Measurements from ENCODE around the gene NRXN3. TPM values are rescaled to one million over a fixed set of nuclear protein-coding genes. Genes with fewer than 3 reads are reported as not detected.

NRXN3 gene
- total and polyA plus RNA-seq, 8 donors: 0.53 to 2.5 (median 1.5) TPM

- 48 to 59% methylated on average over 3 of the region's 3 CpGs for WGBS, 2 donors
Observed at GRCh38 chr14:78292003-78292402, 121.8 kb downstream of the NRXN3 start.

GRCh38 chr14:78297858-78298257, 127.7 kb downstream of the NRXN3 start:
- intact Hi-C loops (cut with DNase I): no loop called here
- TF ChIP-seq, protein P1, sequence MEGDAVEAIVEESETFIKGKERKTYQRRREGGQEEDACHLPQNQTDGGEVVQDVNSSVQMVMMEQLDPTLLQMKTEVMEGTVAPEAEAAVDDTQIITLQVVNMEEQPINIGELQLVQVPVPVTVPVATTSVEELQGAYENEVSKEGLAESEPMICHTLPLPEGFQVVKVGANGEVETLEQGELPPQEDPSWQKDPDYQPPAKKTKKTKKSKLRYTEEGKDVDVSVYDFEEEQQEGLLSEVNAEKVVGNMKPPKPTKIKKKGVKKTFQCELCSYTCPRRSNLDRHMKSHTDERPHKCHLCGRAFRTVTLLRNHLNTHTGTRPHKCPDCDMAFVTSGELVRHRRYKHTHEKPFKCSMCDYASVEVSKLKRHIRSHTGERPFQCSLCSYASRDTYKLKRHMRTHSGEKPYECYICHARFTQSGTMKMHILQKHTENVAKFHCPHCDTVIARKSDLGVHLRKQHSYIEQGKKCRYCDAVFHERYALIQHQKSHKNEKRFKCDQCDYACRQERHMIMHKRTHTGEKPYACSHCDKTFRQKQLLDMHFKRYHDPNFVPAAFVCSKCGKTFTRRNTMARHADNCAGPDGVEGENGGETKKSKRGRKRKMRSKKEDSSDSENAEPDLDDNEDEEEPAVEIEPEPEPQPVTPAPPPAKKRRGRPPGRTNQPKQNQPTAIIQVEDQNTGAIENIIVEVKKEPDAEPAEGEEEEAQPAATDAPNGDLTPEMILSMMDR (IDR thresholded peaks at IDR 0.05): no peak
- H3K9me3 ChIP-seq: no peaks in the 10 kb centered on the region
- DNase-seq (peak in 1 of 6 donors; percentile 37), FAIRE-seq (no peak), ATAC-seq (no peak)
- H3K4me1 ChIP-seq: no peaks in the 10 kb centered on the region
- 64 to 80% methylated on average over 11 of the region's 11 CpGs for WGBS, 2 donors
- H3K27ac ChIP-seq: no peak overlapping the region
- H3K4me3 ChIP-seq: no peak overlapping the region
- peaks cover 0 to 7% (median 0%) of the 10 kb centered on the region in 4 donors for H3K27me3 ChIP-seq
- H3K36me3 ChIP-seq: no peaks in the 10 kb centered on the region

More at GRCh38 chr14:78292003-78292402, 121.8 kb downstream of the NRXN3 start:
- intact Hi-C loops (cut with DNase I): no loop called here
- Histone ChIP-seq H3K4me1 (no peaks in the 10 kb centered on the region), H3K27ac (no peak overlapping the region), H3K36me3 (no peaks in the 10 kb centered on the region), H3K4me3 (no peak overlapping the region), H3K27me3 (no peaks in the 10 kb centered on the region), H3K9me3 (no peaks in the 10 kb centered on the region)
- ATAC-seq (no peak), FAIRE-seq (no peak), DNase-seq (no peak)
- TF ChIP-seq, protein P1 (IDR thresholded peaks at IDR 0.05): no peak

GRCh38 chr14:78298298-78298697, 128.1 kb downstream of the NRXN3 start:
- no peak overlapping the region for H3K27ac ChIP-seq
- no peaks in the 10 kb centered on the region for H3K4me1 ChIP-seq
- TF ChIP-seq, protein P1 (IDR thresholded peaks at IDR 0.05): no peak
- H3K27me3 ChIP-seq: peaks cover 0 to 7% (median 0%) of the 10 kb centered on the region in 4 donors
- FAIRE-seq (no peak), ATAC-seq (no peak), DNase-seq (no peak)
- WGBS, 2 donors: 59 to 70% methylated on average over 1 of the region's 1 CpG
- H3K9me3 ChIP-seq: no peaks in the 10 kb centered on the region
- intact Hi-C loops (cut with DNase I): no loop called here
- no peaks in the 10 kb centered on the region for H3K36me3 ChIP-seq
- H3K4me3 ChIP-seq: no peak overlapping the region

DNA sequence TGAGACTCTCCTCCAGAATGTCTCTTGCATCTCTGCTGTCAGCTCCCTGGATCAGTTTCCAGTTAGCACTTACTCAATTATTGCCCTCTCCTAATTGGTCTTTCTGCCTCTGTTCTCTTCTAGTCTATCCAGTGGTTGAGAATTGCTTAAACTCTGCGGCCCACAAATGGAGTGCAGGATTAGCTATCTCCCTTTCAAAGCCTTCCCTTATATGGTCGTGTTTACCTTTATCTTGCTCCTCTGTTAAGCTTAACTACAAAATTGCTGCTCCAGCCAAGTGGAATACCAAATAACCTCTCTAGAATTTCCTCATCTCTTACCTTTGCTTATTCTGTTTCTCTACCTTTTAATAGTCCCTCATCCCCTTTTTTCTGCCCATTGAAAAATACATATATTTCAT, 132.7 kb downstream of the NRXN3 start:
- TF ChIP-seq, protein P1 (IDR thresholded peaks at IDR 0.05): no peak
- Histone ChIP-seq H3K4me3 (no peak overlapping the region), H3K4me1 (no peaks in the 10 kb centered on the region), H3K9me3 (no peaks in the 10 kb centered on the region), H3K27me3 (peaks cover 0 to 7% (median 0%) of the 10 kb centered on the region in 4 donors), H3K36me3 (no peaks in the 10 kb centered on the region), H3K27ac (no peak overlapping the region)
- WGBS, 2 donors: 9 to 15% methylated on average over 2 of the region's 2 CpGs
- ATAC-seq (no peak), FAIRE-seq (no peak), DNase-seq (no peak)
- intact Hi-C loops (cut with DNase I): no loop called here

DNA sequence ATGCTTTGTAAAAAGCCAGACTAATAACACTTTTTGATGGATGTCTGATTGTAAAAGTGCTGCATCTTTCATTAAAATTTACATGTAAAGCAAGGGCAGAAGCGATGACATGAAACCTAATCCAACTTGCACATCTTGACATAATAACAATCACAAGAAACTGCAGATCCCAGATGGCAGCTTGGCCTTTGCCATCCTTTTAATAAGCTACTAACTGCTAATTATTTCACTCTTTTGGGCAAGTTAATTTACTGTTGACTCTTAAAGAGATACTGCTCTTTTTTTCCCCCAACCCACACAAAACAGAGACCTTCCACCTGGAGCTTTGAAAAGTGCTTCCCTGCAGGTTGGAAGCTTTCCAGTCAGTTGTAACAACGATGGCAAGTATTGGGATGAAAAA, 137.5 kb downstream of the NRXN3 start:
- Histone ChIP-seq H3K4me1 (no peaks in the 10 kb centered on the region), H3K27me3 (no peaks in the 10 kb centered on the region), H3K36me3 (no peaks in the 10 kb centered on the region), H3K4me3 (no peak overlapping the region), H3K27ac (no peak overlapping the region), H3K9me3 (no peaks in the 10 kb centered on the region)
- ATAC-seq: no peak
- DNase-seq: no peak
- no peak for FAIRE-seq
- intact Hi-C loops (cut with DNase I): no loop called here
- WGBS, 2 donors: 49 to 51% methylated on average over 2 of the region's 2 CpGs
- TF ChIP-seq, protein P1 (IDR thresholded peaks at IDR 0.05): no peak

Data from pancreas (tissue), 10 donors.